GM12878 (cell line): ENCODE results near the gene GALNT16. TPM values are rescaled to one million over a fixed set of nuclear protein-coding genes. Genes with fewer than 3 reads are reported as not detected.
A peak's percentile ranks its signal among the peaks of the same experiment; 100 is the strongest.

ENCODE experiments used
- ATAC-seq: fragments of 200-7000 bp; cut with Tn5 transposase; 3 replicates; pipeline ENCODE4 v1.9.1; 2020; ENCODE audit warnings: mild to moderate bottlenecking, moderate library complexity
- BruUV-seq: library from RNA; stranded (reverse); fragments of 400-500 nt; replicated peaks from 2 replicates; lab custom pipeline; 2021; lab: Mats Ljungman, UMichigan
- CTCF ChIA-PET: fragments of 300-600 bp; sonication (Branson Sonifier 250); formaldehyde crosslinking; extraction: SDS; loops from one replicate; lab custom pipeline; 2021; ENCODE audit warnings: inconsistent platforms; lab: Yijun Ruan, JAX
- POLR2A ChIA-PET: fragments of 350-600 bp; formaldehyde crosslinking; extraction: SDS; loops from one replicate; lab custom pipeline; 2021; ENCODE audit warnings: inconsistent platforms; lab: Charles Lee
- RAD21 ChIA-PET: fragments of 300-600 bp; sonication (Branson Sonifier 250); formaldehyde crosslinking; loops from one replicate; lab custom pipeline; 2023; ENCODE audit warnings: antibody characterized with exemption; ENCODE audit not compliant: unreplicated experiment; lab: Charles Lee
- SMC1A ChIA-PET: fragments of 300-600 bp; sonication (Branson Sonifier 250); formaldehyde crosslinking; loops from one replicate; lab custom pipeline; 2023; ENCODE audit not compliant: unreplicated experiment, uncharacterized antibody; lab: Charles Lee
- DNase-seq: peaks from one replicate; pipeline ENCODE4 v3.0.0-alpha.2; 2011; ENCODE audit warnings: low read depth, low spot score
- FAIRE-seq: peaks from 3 replicates; lab custom pipeline; 2011; peaks lifted over from hg19 to GRCh38; lab: Jason Lieb, UNC
- H2AFZ ChIP-seq: 2 replicates; pipeline ENCODE4 v1.6.0; 2011; ENCODE audit warnings: low read depth, low read length, control low read depth; ENCODE audit not compliant: control insufficient read depth
- H3K27ac ChIP-seq: 2 replicates; pipeline ENCODE4 v1.5.1; 2011; ENCODE audit warnings: control low read depth; ENCODE audit not compliant: control insufficient read depth, insufficient read depth
- H3K27me3 ChIP-seq, 2 experiments: replicated peaks in 1 of 2; 2 replicates each; pipeline versions ENCODE4 v1.6.0 to v1.6.1; 2011; ENCODE audit warnings: low read length in 1 of 2; ENCODE audit not compliant: control insufficient read depth in 2 of 2, insufficient read depth in 2 of 2
- H3K36me3 ChIP-seq, 2 experiments: 2 replicates each; pipeline ENCODE4 v1.5.1; 2011; ENCODE audit warnings: low read length in 1 of 2; ENCODE audit not compliant: control insufficient read depth in 2 of 2, insufficient read depth in 2 of 2
- H3K4me1 ChIP-seq: 2 replicates; pipeline ENCODE4 v1.6.1; 2011; ENCODE audit warnings: mild to moderate bottlenecking, low read length, moderate library complexity, mixed read lengths; ENCODE audit not compliant: control insufficient read depth, insufficient read depth
- H3K4me2 ChIP-seq: 2 replicates; pipeline ENCODE4 v1.6.0; 2011; ENCODE audit warnings: control low read depth; ENCODE audit not compliant: control insufficient read depth, insufficient read depth
- H3K4me3 ChIP-seq: fragments of 200-600 bp; sonication (generic); 2 replicates; pipeline ENCODE4 v1.5.1; 2016
- H3K79me2 ChIP-seq: 2 replicates; pipeline ENCODE4 v1.6.0; 2011; ENCODE audit warnings: low read length; ENCODE audit not compliant: control insufficient read depth, insufficient read depth
- H3K9ac ChIP-seq: 2 replicates; pipeline ENCODE4 v1.8.0; 2011; ENCODE audit warnings: low read length, control low read depth, mixed read lengths; ENCODE audit not compliant: control insufficient read depth, insufficient read depth
- H3K9me3 ChIP-seq: replicated peaks from 3 replicates; pipeline ENCODE4 v1.5.1; 2011; ENCODE audit warnings: mild to moderate bottlenecking, low read length; ENCODE audit not compliant: control insufficient read depth, insufficient read depth
- H4K20me1 ChIP-seq: 2 replicates; pipeline ENCODE4 v1.6.0; 2011; ENCODE audit not compliant: control insufficient read depth, insufficient read depth
- CEBPB ChIP-seq, 2 experiments: fragments of 150-350 bp in 1 of 2; IDR thresholded peaks; 2 replicates each; pipeline ENCODE4 v1.6.1; 2012 to 2014; ENCODE audit warnings: low read depth in 2 of 2, low read length in 2 of 2, borderline replicate concordance in 1 of 2, inconsistent platforms in 1 of 2
- E2F8 ChIP-seq: fragments of 450-650 bp; IDR thresholded peaks from 2 replicates; pipeline ENCODE4 v1.6.1; 2018; ENCODE audit warnings: mild to moderate bottlenecking, low read depth, moderate library complexity; ENCODE audit not compliant: partially characterized antibody
- E4F1 ChIP-seq: fragments of 450-650 bp; IDR thresholded peaks from 2 replicates; pipeline ENCODE4 v1.6.1; 2018; ENCODE audit warnings: borderline replicate concordance, mild to moderate bottlenecking; ENCODE audit not compliant: partially characterized antibody
- EZH2 ChIP-seq: IDR thresholded peaks from 2 replicates; pipeline ENCODE4 v1.6.1; 2012; ENCODE audit warnings: low read depth, mild to moderate bottlenecking, control low read depth, inconsistent platforms, low read length, borderline replicate concordance; ENCODE audit not compliant: control insufficient read depth
- IRF4 ChIP-seq: IDR thresholded peaks from 2 replicates; pipeline ENCODE4 v1.6.1; 2011; ENCODE audit warnings: low read depth, low read length
- MLLT1 ChIP-seq: fragments of 450-650 bp; IDR thresholded peaks from 2 replicates; pipeline ENCODE4 v1.6.1; 2016; ENCODE audit warnings: mild to moderate bottlenecking
- MTA3 ChIP-seq: IDR thresholded peaks from 2 replicates; pipeline ENCODE4 v1.6.1; 2012; ENCODE audit warnings: low read length, inconsistent platforms, borderline replicate concordance
- NFYB ChIP-seq: IDR thresholded peaks from 2 replicates; pipeline ENCODE4 v1.6.1; 2011; ENCODE audit warnings: low read depth, mild to moderate bottlenecking, low read length, improper control_type of control experiment, moderate library complexity; ENCODE audit not compliant: insufficient read depth
- PAX5 ChIP-seq: IDR thresholded peaks from 2 replicates; pipeline ENCODE4 v1.6.1; 2011; ENCODE audit warnings: low read depth, low read length, borderline replicate concordance
- POLR2AphosphoS5 ChIP-seq: IDR thresholded peaks from 2 replicates; pipeline ENCODE4 v1.6.1; 2011; ENCODE audit warnings: mild to moderate bottlenecking, low read length, inconsistent platforms
- RUNX3 ChIP-seq: IDR thresholded peaks from 2 replicates; pipeline ENCODE4 v1.6.1; 2012; ENCODE audit warnings: low read length, inconsistent platforms
- SIX5 ChIP-seq: IDR thresholded peaks from 2 replicates; pipeline ENCODE4 v1.6.1; 2011; ENCODE audit warnings: mild to moderate bottlenecking, low read depth, low read length, moderate library complexity; ENCODE audit not compliant: severe bottlenecking
- SP1 ChIP-seq: IDR thresholded peaks from one replicate; pipeline ENCODE4 v1.6.1; 2011; ENCODE audit warnings: low read depth, low read length
- SREBF1 ChIP-seq: IDR thresholded peaks from 2 replicates; pipeline ENCODE4 v1.6.1; 2012; ENCODE audit warnings: mild to moderate bottlenecking, low read length
- TAF1 ChIP-seq: IDR thresholded peaks from 2 replicates; pipeline ENCODE4 v1.6.1; 2011; ENCODE audit warnings: mild to moderate bottlenecking, low read depth, low read length, borderline replicate concordance
- WGBS: methylation state at CpG from one replicate; pipeline ENCODE4 v1.1.6; 2016; ENCODE audit warnings: low lambda C conversion rate; ENCODE audit not compliant: insufficient replicate concordance, insufficient coverage; ENCODE audit errors: missing lambda C conversion rate; 5-methylcytosine and 5-hydroxymethylcytosine counted together
- in situ Hi-C: fragments of 300-500 bp; cut with MboI; formaldehyde crosslinking; loops from 9 replicates; pipeline ENCODE4 v1.14.3; 2018; ENCODE audit warnings: mixed read lengths
- intact Hi-C: fragments of 100-400 bp; cut with micrococcal nuclease; formaldehyde crosslinking; loops from one replicate; pipeline ENCODE4 v1.14.2; 2022; ENCODE audit not compliant: unreplicated experiment
- polyA plus RNA-seq, 11 experiments: library from polyadenylated mRNA; depleted of rRNA in 4 of 11; unstranded in 6 of 11; stranded (reverse) in 5 of 11; fragments of >200 nt; fragmentation: Nextera tagmentation in 4 of 11; fragmentation: Illumina TruSeq in 1 of 11; extraction: Ambion mirVana in 4 of 11; extraction: Trizol in 1 of 11; gene quantifications; 1 replicate in 1 of 11; 2 replicates in 10 of 11; pipeline versions ENCODE4 v1.2.1 to v1.2.3, GENCODE V29; 2011 to 2016; ENCODE audit warnings: inconsistent platforms in 2 of 11, missing spikeins in 2 of 11, low read depth in 1 of 11
- total RNA-seq, 4 experiments: library from RNA; depleted of rRNA in 3 of 4; stranded (reverse); fragments of >200 nt in 3 of 4; fragmentation: Illumina TruSeq in 1 of 4; extraction: Trizol in 1 of 4; gene quantifications; 2 replicates each; pipeline versions ENCODE4 v1.2.1 to v1.2.3, GENCODE V29; 2013 to 2021

The GALNT16 gene
- total and polyA plus RNA-seq, 10 of the 15 experiments (the other 5 are each of a cell fraction or from before 2014, with no cell fraction given) = under 0.01 to 0.08 (median 0.03) TPM; not detected in 3

GRCh38 chr14:69376439-69376838, 116.5 kb downstream of the GALNT16 start (continued):
- TF ChIP-seq E2F8 (no peak), CEBPB (IDR thresholded peaks at IDR 0.05; ENCODE audit: borderline replicate concordance in 1 of 2, low read depth in 2 of 2, low read length in 2 of 2) (no peak), SREBF1 (no peak), SIX5 (no peak), POLR2AphosphoS5 (no peak), NFYB (no peak)

- intact Hi-C loops = no loop called here
- H3K27me3 ChIP-seq = no peaks in the 10 kb centered on the region
- ChIA-PET CTCF (interaction anchor here (1.3 kb wide), 1 partner anchor 12 kb away, joined by 4 read pairs; no protein-coding TSS in a partner anchor), POLR2A (interaction anchor here (2.8 kb wide), 1 partner anchor 9 kb away, joined by 8 read pairs; no protein-coding TSS in a partner anchor), SMC1A (interaction anchor here (0.9 to 1.7 kb wide), 5 partner anchors 9 to 81 kb away, joined by 3 to 5 read pairs (median 3); no protein-coding TSS in a partner anchor), RAD21 (interaction anchor here (0.7 to 1.6 kb wide), 4 partner anchors 12 to 64 kb away, joined by 3 to 8 read pairs (median 3); no protein-coding TSS in a partner anchor)
- peaks cover 11% of the 10 kb centered on the region for H3K79me2 ChIP-seq
- in situ Hi-C loops = no loop called here
- H4K20me1 ChIP-seq = no peaks in the 10 kb centered on the region
- no peak for DNase-seq
- peaks cover 1 to 35% of the 10 kb centered on the region in 2 experiments for H3K36me3 ChIP-seq
- no peaks in the 10 kb centered on the region for H3K4me1 ChIP-seq
- WGBS = 89% methylated on average over 2 of the region's 2 CpGs
- BruUV-seq = no TSS peak
- H3K27ac ChIP-seq = no peak overlapping the region
- FAIRE-seq = no peak
- no peak overlapping the region for H3K4me3 ChIP-seq
- TF ChIP-seq SP1 (no peak), POLR2AphosphoS5 (peak; percentile 41; the same call in 1 of the 2 replicates), E4F1 (no peak), MTA3 (no peak), TAF1 (no peak), EZH2 (no peak), RUNX3 (peak; percentile 46), PAX5 (no peak), IRF4 (no peak), MLLT1 (no peak)
- H3K4me2 ChIP-seq = no peak overlapping the region
- ATAC-seq = peak; percentile 18; the same call in 1 of the 3 replicates
- no peak overlapping the region for H3K9ac ChIP-seq
- no peaks in the 10 kb centered on the region for H3K9me3 ChIP-seq
- no peak overlapping the region for H2AFZ ChIP-seq
Measured at GRCh38 chr14:69378274-69378673, 118.3 kb downstream of the GALNT16 start.
